Measurements from ENCODE around the gene PMFBP1.
A peak's percentile ranks its signal among the peaks of the same experiment; 100 is the strongest.

Gene PMFBP1

DNA sequence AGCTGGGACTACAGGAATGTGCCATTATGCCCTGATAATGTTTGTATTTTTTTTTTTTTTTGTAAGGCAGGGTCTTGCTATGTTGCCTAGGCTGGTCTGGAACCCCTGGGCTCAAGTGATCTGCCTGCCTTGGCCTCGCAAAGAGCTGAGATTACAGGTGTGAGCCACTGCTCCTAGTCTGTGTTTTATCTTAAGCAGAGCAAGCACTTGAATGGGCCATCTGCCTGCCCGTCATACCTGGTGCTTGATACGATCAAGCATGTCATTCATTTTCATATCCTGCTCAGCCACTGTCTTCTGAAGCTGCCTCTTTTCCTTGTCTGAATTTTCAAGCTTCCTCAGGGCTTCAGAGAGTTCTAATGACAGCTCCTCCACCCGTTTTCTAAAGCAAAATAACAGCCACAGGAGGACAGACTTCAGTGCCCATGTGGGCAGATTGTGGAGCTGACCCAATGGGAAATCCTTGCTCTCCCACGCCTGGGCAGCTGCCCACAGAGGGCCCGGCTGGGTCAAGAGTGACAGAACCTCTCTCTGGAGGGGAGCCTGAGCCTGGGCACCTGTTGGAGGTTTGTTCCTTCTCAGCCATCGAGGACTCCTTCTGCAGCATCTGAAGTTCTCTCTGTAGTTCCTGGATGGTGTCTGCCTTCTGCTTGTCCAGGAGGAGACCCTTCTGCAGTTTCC lies 41.8 kb downstream of the PMFBP1 start:
- DNase-seq (ENCODE audit: low spot score) = no peak

DNA sequence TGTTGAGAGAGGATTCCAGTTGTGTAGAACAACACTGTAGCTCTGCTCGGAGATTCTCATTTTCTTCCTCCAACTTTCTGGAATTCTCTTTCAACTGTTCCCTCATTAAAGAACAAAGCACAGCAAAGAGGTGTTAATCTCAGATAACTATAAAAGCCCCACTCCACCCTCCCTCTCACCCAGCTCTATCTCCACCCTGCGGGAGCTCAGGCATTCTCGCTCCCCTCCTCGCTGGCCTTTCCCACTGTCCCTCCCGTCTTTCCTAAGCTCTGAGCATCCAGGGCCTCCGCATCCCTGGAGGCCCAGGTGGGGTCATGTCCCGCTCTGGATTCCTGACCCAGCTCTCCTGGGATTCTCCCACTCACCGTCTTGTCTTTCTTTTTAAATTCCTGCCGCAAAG lies 43.3 kb downstream of the PMFBP1 start:
- DNase-seq (ENCODE audit: low spot score) = no peak

DNA sequence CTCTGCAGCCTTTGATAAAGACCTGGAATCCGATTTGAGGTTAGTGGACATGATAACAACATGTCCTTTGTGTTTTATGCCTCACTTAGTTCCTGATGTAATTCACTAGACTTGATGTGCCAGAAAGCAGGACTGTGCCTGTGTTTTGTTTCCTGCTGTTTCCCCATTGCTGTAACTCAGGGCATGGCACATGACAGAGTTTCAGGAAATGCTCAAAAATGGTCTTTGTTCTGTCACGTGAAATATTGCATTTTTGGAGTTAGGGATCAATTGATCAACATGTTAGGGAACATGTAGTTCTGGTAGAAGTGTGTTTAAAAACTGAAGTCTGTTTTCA lies 45.6 kb downstream of the PMFBP1 start:
- DNase-seq (ENCODE audit: low spot score) = no peak

DNA sequence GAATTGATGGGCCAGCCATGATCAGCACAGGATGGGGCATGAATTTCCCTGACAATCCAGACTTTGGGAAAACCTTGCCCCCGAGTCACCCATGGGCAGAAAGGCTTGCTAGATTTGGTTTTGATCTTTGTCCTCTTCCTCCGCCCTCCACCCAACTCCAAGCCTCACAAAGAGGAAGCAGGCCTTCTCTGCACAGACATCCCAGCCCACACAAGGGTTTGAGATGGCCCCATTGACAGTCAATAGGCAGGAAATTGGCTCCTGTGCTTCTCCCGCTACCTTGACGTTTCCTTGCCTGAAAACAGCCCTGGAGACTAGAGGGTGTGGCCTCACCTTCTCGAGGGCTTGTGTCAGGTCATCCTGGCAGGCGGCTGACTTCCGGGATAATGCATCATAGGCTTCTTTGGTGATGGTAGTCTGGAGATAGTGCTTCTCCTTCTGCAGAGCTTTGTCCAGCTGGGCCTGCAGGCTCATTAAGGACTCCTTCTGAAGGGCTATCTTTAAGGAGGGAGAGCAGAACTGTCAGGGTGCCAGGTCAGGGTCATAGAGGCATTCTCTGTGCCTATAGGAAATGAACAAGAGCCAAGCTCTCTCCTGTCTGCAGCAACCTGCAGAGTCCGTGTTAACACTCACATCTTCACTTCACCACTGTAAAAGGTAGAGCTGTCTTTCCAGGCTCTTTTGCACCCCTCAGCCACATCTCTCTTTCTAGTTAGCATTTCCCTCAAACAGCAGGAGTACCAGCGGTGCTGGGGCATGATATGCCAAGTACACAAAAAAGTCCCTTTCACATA lies 46.1 kb downstream of the PMFBP1 start:
- DNase-seq (ENCODE audit: low spot score) = no peak

DNA sequence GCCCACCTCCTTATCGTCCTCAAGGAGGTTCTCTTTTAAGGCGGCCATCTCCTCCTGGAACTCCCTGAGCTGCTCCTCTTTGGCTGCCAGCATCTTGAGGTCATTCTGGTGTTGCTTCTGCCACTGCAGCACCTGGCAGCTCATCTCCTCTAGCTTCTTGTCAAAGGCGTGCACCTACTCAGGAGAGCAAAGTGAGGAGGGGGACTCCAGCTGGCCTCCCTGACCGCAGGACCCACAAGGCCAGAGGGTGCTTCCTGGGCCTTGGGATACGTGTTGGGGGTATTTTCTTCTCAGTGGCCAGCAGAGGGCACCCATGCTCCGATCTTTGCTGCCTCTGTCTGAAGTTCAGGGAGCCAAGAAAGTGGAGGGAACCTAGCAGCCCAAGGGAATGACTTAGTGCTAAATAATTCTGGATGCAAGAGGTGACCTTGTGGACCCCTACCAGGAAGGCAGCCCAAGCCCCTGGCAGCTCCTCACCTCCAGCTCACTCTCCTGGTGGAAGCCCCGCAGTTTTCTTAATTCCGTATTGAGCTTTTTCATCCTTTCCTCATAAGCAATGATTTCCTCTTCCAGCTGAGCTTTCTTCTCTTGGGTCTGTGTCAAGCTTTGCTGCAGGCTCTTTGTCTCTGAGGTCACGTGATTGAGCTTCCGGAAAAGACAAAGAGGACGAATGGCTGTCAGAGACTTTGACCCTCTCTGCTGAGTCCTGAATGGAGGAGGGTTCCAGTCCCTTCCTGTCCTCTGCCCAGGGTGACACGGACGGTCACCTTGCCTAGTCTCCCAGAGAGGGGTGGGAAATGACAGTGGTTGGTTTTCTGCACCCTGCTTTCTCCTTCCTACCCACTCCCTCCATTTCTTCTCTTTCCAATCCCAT lies 47.0 kb downstream of the PMFBP1 start:
- DNase-seq (ENCODE audit: low spot score) = peak; percentile 86

DNA sequence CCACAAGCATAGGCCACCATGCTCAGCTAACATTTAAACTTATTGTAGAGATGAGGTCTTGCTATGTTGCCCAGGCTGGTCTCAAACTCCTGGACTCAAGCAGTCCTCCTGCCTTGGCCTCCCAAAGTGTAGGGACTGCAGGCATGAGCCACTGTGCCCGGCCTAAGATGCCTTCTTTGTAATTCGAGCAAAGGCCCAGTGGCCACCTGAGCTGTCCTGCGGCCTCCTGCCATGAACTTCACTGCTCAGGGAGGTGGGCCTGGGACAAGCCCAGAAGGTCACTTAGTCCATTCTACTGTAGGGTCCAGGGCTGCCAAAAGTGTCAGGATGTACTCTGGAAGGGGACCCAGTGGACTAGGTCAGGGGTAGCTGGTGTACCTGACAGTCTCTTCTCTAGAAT lies 47.8 kb downstream of the PMFBP1 start:
- no peak for DNase-seq (ENCODE audit: low spot score)

DNA sequence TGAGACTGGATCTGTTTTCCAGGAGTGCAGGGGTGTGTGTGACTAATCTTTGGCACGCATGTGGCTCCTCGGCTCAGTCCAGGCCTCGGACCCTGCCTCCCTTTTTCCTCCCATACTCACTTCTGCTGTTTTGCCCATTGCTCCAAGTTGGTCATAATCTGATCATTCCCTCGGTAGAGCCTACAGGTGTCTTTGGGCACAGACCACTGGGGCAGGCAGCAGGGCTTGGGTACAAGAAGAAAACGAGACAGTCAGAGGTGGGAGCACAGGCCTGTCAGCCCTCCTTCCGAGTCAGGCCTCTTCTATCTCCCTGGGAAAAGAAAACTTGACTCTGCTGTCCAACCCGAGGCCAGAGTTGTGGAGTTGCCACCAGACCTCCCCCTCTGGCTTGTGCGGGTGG lies 48.5 kb downstream of the PMFBP1 start:
- DNase-seq (ENCODE audit: low spot score) = no peak

DNA sequence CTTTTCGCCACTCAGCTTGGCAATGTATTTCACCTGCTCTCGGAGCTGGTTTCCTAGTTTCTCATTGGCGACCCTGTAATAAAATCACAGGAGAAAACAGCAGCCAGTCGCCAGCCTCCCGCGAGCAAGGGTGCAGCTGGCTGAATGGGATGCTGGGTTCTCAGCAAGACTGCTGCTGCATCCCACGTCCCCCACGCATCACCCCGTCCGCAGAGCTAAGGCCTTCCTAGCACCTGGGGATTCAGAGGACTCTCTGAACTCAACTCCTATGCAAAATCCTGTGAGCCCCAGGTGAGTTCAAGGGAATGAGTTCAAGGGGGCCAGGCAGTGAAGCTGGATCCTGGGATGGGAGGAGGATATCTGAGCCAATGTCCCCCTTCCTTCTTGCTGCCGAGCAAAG lies 49.0 kb downstream of the PMFBP1 start:
- no peak for DNase-seq (ENCODE audit: low spot score)

DNA sequence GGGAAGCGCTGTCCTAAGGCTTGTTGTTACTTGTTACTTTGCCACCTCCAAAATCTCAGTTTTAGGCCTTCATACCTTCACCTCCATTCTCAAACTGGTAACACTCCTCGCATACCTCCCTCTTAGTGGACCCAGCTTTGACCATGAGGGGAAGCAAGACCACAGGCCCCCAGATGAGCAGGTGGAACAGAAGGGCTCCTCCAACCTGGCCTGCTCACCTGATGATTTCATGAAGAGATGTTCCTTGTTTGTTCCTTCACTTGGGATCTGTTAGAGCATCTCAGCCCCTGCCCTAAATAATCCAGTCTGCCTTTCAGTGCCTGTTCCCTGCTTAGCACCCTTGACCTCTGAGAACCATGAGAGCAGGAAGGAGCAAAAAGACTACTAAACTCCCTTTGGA lies 49.6 kb downstream of the PMFBP1 start:
- DNase-seq (ENCODE audit: low spot score) = no peak

DNA sequence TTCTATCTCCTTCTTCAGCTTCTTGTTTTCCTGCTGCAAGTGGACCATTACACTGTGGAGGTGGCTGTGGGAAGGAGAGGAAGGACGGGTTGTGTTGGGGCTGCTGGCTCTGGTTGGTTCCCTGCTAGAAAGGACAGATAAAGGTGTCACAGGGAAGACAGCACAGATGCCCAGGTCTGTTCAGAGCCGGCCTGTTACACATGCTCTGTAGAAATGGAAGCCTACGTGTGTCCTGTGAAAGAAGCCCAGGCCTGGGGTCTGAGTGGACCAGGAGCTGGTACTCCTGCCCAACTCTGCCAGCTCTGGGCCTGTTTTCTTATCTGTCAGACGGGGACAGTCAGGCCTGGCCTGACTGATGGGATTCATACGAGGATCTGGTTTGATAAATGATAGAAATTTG lies 51.9 kb downstream of the PMFBP1 start:
- DNase-seq (ENCODE audit: low spot score) = no peak

DNA sequence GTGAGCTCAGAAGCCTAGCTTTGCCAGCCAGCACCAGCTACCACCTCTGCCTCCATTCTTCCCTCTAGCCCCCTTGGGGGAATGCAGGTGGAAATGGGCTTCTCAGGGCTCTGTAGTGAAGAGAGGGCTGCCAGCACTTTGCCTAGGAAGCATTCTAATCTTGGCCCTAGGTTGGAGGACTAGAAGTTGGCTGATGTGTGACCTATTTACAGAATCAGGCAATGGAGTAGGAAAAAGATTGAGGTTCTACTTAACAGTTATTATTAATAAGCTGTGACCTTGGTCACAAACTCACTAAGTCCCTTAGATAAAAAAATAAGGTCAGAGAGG lies 58.4 kb downstream of the PMFBP1 start:
- DNase-seq (ENCODE audit: low spot score) = no peak

DNA sequence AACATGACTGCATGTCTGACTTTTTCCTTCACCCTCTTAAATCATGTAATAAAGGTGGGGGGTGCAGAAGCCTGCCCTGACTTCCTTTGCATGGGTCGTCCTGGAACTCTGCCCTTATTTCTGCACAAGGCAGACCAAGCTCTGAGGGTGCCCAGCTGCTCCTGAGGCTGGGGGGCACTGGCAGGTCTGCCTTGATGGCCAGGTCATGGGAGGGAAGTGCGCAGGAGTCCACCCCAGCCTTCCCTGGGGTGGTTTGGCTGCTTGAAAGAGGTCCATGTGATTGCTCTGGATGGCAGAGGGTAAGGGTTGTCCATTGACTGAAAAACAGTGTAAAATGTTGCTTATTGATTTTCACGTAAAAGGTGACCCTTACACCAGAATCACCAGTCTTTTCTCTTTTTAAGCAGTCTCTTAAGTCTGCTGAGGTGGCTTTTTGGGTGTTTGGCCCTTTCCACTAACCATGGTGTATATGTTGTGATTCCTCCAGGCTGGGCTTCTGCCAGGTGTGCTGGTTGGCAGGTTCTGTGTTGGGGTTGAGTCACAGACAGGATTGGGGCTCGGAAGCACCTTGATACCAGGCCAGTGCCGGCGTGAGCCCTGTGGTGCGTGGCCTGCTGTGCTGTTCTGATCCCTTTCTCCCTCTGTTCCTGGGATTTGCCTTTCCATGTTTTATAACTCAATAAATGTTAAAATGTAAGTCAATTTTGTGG lies 58.9 kb downstream of the PMFBP1 start:
- DNase-seq (ENCODE audit: low spot score) = no peak

DNA sequence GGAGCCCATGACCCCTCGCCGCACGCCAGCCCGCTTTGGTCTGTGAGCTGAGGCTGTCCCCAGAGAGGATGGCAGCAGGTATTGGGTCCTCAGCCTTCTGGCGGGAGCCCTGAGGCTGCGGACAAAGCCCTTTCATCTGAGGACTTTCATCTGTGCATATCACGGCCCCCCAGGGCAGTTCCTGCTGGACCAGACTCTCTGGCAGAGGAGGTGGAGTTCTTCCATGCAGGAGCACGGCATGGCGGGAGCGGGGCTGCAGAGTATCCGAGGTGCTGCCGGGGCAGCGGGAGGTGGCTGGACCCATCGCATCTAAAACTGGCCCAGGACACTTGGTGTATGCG lies 59.5 kb downstream of the PMFBP1 start:
- no peak for DNase-seq (ENCODE audit: low spot score)

DNA sequence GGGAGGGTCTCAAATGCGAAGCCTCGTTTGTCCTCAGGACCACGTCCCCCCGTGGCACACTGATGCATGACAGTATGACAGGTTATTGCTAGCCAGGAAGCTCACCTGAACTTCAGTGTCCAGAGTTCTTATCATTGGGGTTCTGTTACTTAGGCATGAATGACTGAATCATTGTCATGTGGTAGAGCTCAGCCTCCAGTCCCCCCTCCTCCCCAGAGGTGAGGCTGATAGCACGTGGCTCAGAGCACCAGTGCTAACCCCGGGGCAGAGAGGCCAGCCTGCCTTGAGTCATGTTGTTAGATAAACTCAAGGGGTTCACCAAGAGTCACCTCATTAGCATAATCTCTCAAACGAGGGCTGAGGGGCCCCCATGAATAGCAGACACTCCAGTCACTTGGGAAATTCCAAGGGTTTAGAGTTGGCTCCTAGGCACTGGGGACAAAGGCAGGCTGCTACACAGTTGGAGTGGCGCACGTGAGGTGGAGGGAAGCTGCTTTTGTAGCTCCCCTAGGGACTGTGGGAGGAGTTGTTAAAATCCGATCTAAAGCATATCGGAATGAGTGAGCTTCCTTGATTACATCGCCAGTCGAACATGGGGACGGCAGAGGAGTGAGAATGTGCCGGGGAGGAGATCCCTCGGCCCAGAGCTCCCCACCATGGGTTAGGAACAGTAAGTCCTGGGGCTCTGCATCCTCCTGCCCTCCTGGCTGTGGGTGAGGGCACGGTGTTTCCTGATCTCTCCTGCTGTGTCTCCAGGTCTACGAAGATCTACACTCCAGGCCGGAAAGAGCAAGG lies 60.1 kb downstream of the PMFBP1 start:
- no peak for DNase-seq (ENCODE audit: low spot score)

DNA sequence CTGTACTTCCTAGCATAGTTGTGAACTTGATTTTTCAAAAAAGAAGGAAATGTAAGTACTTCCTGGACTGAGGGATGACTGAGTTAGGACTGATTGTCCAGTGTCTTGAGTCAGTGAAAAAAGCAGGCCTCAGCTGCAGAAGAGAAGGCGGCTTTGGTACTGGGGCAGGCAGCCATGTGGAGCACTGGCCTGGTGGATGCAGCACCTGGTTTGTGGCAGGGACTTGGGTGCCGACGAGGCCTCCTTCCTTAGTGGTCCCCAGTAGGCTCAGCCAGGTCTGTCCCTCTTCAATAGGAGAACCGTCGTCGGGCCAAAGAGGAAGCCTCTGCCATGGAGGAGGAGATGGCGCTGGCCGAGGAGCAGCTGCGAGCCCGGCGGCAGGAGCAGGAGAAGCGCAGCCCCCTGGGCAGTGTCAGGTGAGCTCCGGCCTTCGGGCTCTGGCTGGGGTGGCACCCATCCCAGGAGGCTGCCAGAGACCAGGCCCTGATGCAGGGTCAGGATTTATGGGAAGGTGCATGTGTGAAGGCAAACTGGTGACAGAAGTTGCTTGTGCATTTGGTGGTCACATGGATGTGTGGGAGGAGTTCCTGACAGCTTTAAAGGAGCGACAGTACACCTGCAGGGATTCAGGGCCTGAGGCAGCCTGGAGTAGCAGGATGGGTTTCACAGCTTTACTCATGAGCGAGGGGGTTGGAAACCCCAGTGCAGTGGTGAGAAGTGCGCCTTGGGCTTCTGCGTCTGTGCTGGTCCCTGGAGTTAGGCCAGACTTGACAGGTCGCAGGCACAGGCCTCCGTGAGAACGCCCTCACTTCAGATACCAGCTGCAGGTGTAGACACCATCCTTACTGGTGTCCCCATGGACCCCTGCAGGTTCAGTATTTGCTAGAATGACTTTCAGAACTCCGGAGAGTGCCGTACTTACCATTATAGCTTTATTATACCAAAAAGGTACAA lies 61.0 kb downstream of the PMFBP1 start:
- no peak for DNase-seq (ENCODE audit: low spot score)

DNA sequence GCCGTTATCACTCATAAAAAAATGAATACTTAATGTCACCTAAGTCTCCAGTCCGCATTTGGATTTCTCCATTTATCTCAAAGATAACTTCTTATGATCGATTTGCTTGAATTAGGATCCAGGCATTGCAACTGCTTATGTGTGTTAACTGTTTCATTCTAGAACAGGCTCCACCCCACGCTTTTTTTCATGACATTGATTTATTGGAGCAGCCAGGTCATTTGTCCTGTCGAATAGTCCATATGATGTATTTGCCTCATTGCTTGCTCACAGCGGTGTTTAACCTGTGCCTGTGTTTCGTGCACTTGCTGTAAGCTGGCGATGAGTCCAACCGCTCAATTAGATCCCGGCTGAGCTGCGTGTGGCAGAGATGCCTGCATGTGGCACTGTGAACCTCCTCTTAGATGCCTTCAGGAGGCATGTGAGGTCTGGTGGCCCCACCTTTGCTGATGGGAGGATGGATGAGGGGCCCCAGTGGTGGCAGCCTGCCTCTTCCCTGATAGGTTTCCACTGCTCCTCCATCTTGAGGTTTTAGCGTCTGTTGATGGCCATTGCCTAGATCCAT lies 61.9 kb downstream of the PMFBP1 start:
- no peak for DNase-seq (ENCODE audit: low spot score)

DNA sequence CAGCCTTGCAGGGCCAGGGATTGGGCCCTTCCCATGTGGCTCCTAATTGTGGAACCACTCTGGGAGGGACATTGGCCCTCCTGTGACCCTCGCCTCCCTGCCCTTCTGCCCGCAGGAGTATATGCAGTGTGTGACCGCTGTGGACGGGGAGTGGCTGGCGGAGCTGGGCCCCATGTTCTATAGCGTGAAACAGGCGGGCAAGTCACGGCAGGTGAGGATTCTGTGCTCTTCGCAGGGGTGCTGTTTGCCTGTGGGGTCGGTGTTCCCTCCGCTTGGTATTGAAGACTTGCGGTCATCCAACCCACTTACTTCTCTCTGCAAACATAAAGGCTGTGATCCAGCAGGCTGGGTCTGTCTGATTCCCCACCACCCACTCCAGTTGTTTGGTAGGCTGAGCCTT lies 62.7 kb downstream of the PMFBP1 start:
- no peak for DNase-seq (ENCODE audit: low spot score)

DNA sequence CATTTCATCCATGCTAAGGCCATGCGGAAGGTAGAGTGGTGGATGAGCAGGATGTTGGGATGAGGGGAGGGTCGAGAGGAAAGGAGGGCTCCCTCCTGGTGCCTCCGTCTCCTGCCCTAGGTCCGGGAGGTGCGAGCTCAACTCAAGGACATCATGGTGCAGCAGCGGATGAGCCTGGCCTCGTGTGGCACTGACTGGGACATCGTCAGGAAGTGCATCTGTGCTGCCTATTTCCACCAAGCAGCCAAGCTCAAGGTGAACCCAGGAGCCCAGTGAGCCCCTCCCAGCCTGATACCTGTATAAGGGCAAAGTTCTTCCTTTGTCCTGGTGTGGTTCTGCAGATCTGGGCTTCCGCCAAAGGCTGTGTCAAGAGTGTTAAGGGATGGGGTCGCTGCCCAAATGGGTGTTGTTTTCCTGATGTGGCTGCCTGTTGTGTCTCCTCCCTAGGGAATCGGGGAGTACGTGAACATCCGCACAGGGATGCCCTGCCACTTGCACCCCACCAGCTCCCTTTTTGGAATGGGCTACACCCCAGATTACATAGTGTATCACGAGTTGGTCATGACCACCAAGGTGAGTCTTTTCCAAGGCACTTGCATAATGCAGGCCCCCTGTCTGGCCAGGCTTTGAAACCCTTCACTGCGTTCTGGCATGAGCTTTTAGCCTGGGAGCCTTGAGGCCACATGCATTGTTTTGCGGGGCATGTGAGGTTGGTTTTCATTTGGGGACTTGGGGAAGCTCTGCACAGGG lies 63.4 kb downstream of the PMFBP1 start:
- DNase-seq (ENCODE audit: low spot score) = no peak

DNA sequence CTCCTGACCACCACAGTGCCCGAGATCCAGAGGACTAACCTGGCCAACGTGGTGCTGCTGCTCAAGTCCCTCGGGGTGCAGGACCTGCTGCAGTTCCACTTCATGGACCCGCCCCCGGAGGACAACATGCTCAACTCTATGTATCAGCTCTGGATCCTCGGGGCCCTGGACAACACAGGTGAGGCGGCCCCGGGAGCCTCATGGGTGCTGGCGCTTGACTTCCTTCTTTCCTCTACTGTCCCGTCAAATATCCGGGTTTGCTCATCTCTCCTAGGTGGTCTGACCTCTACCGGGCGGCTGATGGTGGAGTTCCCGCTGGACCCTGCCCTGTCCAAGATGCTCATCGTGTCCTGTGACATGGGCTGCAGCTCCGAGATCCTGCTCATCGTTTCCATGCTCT lies 64.6 kb downstream of the PMFBP1 start:
- no peak for DNase-seq (ENCODE audit: low spot score)

DNA sequence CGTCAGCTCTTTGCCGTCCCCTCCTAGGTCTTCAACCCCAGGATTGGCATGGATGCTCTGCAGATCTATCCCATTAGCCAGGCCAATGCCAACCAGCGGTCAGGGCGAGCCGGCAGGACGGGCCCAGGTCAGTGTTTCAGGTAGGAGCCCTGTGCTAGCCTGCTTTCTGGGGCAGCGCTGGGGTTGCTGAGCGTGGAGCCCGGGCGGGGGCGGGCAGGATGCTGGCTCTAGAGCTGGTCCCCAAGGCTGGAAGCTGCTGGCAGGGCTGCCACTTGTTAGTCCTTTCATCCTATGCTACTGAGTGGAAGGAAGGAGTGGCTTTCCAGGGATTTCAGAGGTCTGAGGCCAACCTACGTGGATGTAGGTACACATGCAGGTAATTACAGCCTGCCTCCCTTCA lies 66.0 kb downstream of the PMFBP1 start:
- no peak for DNase-seq (ENCODE audit: low spot score)
